ENCODE results near the gene TUFM. TPM values are rescaled to one million over a fixed set of nuclear protein-coding genes. Genes with fewer than 3 reads are reported as not detected.

TUFM gene
- total and polyA plus RNA-seq, 2 experiments from 2014 or later, result 192 to 248 TPM

DNA sequence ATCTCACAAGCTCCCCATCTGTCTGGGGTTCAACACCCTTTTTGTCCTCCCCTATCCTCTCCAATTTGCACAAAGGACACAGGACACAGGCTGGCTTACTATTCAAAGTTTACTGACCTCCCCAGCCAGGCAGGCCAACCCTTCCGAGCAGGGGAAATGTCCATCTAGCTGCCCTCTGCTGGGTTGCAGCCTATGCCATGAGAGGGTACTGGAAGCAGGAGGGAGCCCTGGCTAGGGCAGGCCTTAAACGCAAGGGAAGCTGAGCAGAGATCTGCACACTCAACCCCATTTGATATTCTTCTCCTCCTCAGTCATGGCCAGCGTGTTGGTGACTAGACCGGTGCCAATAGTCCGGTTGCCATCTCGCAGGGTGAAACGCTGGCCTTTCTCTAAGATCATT lies 3.5 kb downstream of the TUFM start:
- H3K4me1 ChIP-seq (ENCODE audit: insufficient read depth), result peaks cover 9% of the 10 kb centered on the region; the same call in 1 of the 2 replicates
- H3K36me3 ChIP-seq (ENCODE audit: insufficient read depth), result peaks cover 23% of the 10 kb centered on the region
- H3K9me3 Mint-ChIP-seq, result peaks cover 3% of the 10 kb centered on the region; the same call in 2 of the 3 replicates
- no peak overlapping the region for H3K27ac Mint-ChIP-seq
- H2AFZ ChIP-seq, result no peak overlapping the region
- ATAC-seq (no peak), DNase-seq (ENCODE audit: low spot score) (no peak)
- no peak overlapping the region for H3K4me2 ChIP-seq
- peaks cover 13% of the 10 kb centered on the region for H4K20me1 ChIP-seq (replicated peaks; ENCODE audit: insufficient read depth)
- peaks cover 15% of the 10 kb centered on the region for H3K79me2 ChIP-seq (replicated peaks; ENCODE audit: insufficient read depth)
- H3K4me3 ChIP-seq, result no peak overlapping the region
- TF ChIP-seq, protein P1, sequence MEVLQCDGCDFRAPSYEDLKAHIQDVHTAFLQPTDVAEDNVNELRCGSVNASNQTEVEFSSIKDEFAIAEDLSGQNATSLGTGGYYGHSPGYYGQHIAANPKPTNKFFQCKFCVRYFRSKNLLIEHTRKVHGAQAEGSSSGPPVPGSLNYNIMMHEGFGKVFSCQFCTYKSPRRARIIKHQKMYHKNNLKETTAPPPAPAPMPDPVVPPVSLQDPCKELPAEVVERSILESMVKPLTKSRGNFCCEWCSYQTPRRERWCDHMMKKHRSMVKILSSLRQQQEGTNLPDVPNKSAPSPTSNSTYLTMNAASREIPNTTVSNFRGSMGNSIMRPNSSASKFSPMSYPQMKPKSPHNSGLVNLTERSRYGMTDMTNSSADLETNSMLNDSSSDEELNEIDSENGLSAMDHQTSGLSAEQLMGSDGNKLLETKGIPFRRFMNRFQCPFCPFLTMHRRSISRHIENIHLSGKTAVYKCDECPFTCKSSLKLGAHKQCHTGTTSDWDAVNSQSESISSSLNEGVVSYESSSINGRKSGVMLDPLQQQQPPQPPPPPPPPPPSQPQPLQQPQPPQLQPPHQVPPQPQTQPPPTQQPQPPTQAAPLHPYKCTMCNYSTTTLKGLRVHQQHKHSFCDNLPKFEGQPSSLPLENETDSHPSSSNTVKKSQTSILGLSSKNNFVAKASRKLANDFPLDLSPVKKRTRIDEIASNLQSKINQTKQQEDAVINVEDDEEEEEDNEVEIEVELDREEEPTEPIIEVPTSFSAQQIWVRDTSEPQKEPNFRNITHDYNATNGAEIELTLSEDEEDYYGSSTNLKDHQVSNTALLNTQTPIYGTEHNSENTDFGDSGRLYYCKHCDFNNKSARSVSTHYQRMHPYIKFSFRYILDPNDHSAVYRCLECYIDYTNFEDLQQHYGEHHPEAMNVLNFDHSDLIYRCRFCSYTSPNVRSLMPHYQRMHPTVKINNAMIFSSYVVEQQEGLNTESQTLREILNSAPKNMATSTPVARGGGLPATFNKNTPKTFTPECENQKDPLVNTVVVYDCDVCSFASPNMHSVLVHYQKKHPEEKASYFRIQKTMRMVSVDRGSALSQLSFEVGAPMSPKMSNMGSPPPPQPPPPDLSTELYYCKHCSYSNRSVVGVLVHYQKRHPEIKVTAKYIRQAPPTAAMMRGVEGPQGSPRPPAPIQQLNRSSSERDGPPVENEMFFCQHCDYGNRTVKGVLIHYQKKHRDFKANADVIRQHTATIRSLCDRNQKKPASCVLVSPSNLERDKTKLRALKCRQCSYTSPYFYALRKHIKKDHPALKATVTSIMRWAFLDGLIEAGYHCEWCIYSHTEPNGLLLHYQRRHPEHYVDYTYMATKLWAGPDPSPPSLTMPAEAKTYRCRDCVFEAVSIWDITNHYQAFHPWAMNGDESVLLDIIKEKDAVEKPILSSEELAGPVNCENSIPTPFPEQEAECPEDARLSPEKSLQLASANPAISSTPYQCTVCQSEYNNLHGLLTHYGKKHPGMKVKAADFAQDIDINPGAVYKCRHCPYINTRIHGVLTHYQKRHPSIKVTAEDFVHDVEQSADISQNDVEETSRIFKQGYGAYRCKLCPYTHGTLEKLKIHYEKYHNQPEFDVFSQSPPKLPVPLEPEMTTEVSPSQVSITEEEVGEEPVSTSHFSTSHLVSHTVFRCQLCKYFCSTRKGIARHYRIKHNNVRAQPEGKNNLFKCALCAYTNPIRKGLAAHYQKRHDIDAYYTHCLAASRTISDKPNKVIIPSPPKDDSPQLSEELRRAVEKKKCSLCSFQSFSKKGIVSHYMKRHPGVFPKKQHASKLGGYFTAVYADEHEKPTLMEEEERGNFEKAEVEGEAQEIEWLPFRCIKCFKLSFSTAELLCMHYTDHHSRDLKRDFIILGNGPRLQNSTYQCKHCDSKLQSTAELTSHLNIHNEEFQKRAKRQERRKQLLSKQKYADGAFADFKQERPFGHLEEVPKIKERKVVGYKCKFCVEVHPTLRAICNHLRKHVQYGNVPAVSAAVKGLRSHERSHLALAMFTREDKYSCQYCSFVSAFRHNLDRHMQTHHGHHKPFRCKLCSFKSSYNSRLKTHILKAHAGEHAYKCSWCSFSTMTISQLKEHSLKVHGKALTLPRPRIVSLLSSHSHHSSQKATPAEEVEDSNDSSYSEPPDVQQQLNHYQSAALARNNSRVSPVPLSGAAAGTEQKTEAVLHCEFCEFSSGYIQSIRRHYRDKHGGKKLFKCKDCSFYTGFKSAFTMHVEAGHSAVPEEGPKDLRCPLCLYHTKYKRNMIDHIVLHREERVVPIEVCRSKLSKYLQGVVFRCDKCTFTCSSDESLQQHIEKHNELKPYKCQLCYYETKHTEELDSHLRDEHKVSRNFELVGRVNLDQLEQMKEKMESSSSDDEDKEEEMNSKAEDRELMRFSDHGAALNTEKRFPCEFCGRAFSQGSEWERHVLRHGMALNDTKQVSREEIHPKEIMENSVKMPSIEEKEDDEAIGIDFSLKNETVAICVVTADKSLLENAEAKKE (CRISPR knock-in tag; IDR thresholded peaks at IDR 0.05), result no peak
- TF ChIP-seq, protein P2, sequence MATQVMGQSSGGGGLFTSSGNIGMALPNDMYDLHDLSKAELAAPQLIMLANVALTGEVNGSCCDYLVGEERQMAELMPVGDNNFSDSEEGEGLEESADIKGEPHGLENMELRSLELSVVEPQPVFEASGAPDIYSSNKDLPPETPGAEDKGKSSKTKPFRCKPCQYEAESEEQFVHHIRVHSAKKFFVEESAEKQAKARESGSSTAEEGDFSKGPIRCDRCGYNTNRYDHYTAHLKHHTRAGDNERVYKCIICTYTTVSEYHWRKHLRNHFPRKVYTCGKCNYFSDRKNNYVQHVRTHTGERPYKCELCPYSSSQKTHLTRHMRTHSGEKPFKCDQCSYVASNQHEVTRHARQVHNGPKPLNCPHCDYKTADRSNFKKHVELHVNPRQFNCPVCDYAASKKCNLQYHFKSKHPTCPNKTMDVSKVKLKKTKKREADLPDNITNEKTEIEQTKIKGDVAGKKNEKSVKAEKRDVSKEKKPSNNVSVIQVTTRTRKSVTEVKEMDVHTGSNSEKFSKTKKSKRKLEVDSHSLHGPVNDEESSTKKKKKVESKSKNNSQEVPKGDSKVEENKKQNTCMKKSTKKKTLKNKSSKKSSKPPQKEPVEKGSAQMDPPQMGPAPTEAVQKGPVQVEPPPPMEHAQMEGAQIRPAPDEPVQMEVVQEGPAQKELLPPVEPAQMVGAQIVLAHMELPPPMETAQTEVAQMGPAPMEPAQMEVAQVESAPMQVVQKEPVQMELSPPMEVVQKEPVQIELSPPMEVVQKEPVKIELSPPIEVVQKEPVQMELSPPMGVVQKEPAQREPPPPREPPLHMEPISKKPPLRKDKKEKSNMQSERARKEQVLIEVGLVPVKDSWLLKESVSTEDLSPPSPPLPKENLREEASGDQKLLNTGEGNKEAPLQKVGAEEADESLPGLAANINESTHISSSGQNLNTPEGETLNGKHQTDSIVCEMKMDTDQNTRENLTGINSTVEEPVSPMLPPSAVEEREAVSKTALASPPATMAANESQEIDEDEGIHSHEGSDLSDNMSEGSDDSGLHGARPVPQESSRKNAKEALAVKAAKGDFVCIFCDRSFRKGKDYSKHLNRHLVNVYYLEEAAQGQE (IDR thresholded peaks at IDR 0.05; ENCODE audit: unreplicated experiment), result no peak
- TF ChIP-seq ZNF331 (CRISPR knock-in tag; IDR thresholded peaks at IDR 0.05; ENCODE audit: low read depth) (no peak), STAT1 (IDR thresholded peaks at IDR 0.05; ENCODE audit: unreplicated experiment) (no peak)
- peaks cover 10% of the 10 kb centered on the region; the same call in 2 of the 3 replicates for H3K4me1 Mint-ChIP-seq
- H3K4me3 Mint-ChIP-seq, result no peak overlapping the region
- H3K27ac ChIP-seq (ENCODE audit: low read depth), result no peak overlapping the region
- peaks cover 24% of the 10 kb centered on the region for H3K27me3 Mint-ChIP-seq (ENCODE audit: insufficient read depth, low read depth, poor library complexity)
- H3K27me3 ChIP-seq (ENCODE audit: insufficient read depth), result no peaks in the 10 kb centered on the region
- H3K9me2 ChIP-seq (ENCODE audit: insufficient read depth), result no peaks in the 10 kb centered on the region
- H3F3A ChIP-seq (replicated peaks; ENCODE audit: low read depth), result peaks cover 31% of the 10 kb centered on the region
- peaks cover 70% of the 10 kb centered on the region for H3K36me3 Mint-ChIP-seq (ENCODE audit: low read depth)
